Measurements from ENCODE around the gene MEST.
"Not testable (repeated sequence)": the region's sequence is repeated elsewhere in the genome, so short reads cannot be mapped to it uniquely, and the experiment has no call there.

The MEST gene

DNA sequence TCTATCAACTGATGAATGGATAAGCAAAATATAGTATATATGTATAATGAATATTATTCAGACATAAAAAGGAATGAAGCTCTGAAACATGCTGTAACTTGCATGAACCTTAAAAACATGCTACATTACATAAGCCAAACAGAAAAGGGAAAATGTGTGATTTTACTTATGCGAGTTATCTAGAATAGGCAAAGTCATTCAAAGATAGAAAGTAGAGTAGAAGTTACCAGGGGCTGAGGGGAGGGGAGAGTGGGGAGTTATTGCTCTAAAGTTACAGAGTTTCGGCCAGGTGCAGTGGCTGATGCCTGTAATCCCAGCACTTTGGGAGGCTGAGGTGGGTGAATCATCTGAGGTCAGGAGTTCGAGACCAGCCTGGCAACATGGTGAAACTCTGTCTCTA, 40.5 kb upstream of the MEST start:
- ATAC-seq = not testable (repeated sequence)

- TF ChIP-seq ZFP3 (CRISPR knock-in tag; IDR thresholded peaks at IDR 0.05) = no peak
- TF ChIP-seq ARNTL (CRISPR knock-in tag; IDR thresholded peaks at IDR 0.05; ENCODE audit: borderline replicate concordance, low read depth) = no peak
- TF ChIP-seq OSR1 (CRISPR knock-in tag; IDR thresholded peaks at IDR 0.05) = no peak
- no peak for TF ChIP-seq ZNF70 (CRISPR knock-in tag; IDR thresholded peaks at IDR 0.05)
- no peak for TF ChIP-seq ZNF8 (CRISPR knock-in tag; IDR thresholded peaks at IDR 0.05)
- no peak for TF ChIP-seq TCF4 (CRISPR knock-in tag; IDR thresholded peaks at IDR 0.05; ENCODE audit: borderline replicate concordance)
- no peak for TF ChIP-seq PPARA (CRISPR knock-in tag; IDR thresholded peaks at IDR 0.05; ENCODE audit: borderline replicate concordance)
- no peak for TF ChIP-seq RARB (CRISPR knock-in tag; IDR thresholded peaks at IDR 0.05)
- no peak for ATAC-seq
Measured at GRCh38 chr7:130452951-130453350, 38.9 kb upstream of the MEST start.

DNA sequence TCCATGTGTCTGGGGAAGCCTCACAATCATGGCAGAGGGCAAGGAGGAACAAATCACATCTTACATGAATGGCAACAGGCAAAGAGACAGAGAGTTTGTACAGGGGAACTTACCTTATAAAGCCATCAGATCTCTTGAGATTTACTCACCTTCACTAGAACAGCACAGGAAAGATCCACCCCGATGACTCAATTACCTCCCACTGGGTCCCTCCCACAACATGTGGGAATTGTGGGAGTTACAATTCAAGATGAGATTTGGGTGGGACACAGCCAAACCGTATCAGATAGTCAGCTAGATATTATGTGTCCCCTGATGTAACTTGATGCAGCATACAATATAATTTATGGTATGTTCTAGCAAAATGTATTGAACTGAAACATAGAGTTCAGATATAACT, 36.9 kb upstream of the MEST start:
- TF ChIP-seq ARNTL (CRISPR knock-in tag; IDR thresholded peaks at IDR 0.05; ENCODE audit: borderline replicate concordance, low read depth) = no peak
- no peak for TF ChIP-seq ZFP3 (CRISPR knock-in tag; IDR thresholded peaks at IDR 0.05)
- TF ChIP-seq CREB5 (CRISPR knock-in tag; IDR thresholded peaks at IDR 0.05; ENCODE audit: low read depth) = no peak
- TF ChIP-seq ZNF70 (CRISPR knock-in tag; IDR thresholded peaks at IDR 0.05) = no peak
- ATAC-seq = no peak

GRCh38 chr7:130458257-130458656, 33.6 kb upstream of the MEST start:
- no peak for ATAC-seq
- TF ChIP-seq RARB (CRISPR knock-in tag; IDR thresholded peaks at IDR 0.05) (no peak), PPARA (CRISPR knock-in tag; IDR thresholded peaks at IDR 0.05; ENCODE audit: borderline replicate concordance) (no peak), TOX (CRISPR knock-in tag; IDR thresholded peaks at IDR 0.05; ENCODE audit: borderline replicate concordance) (no peak), GLIS3 (CRISPR knock-in tag; IDR thresholded peaks at IDR 0.05) (no peak), CSDC2 (CRISPR knock-in tag; IDR thresholded peaks at IDR 0.05) (no peak), ZNF70 (CRISPR knock-in tag; IDR thresholded peaks at IDR 0.05) (no peak), ZC3H10 (CRISPR knock-in tag; IDR thresholded peaks at IDR 0.05) (no peak), TCF4 (CRISPR knock-in tag; IDR thresholded peaks at IDR 0.05; ENCODE audit: borderline replicate concordance) (no peak), ZNF8 (CRISPR knock-in tag; IDR thresholded peaks at IDR 0.05) (no peak), ARNTL (CRISPR knock-in tag; IDR thresholded peaks at IDR 0.05; ENCODE audit: borderline replicate concordance, low read depth) (no peak), CREB5 (CRISPR knock-in tag; IDR thresholded peaks at IDR 0.05; ENCODE audit: low read depth) (no peak), ZFP3 (CRISPR knock-in tag; IDR thresholded peaks at IDR 0.05) (no peak), BACH2 (CRISPR knock-in tag; IDR thresholded peaks at IDR 0.05; ENCODE audit: borderline replicate concordance) (no peak), SNAI2 (CRISPR knock-in tag; IDR thresholded peaks at IDR 0.05) (no peak), POU6F1 (CRISPR knock-in tag; IDR thresholded peaks at IDR 0.05; ENCODE audit: borderline replicate concordance, low read depth) (no peak), TSHZ2 (CRISPR knock-in tag; IDR thresholded peaks at IDR 0.05) (no peak), ZNF565 (CRISPR knock-in tag; conservative IDR thresholded peaks at IDR 0.05; ENCODE audit: low read depth) (no peak), ZFP30 (CRISPR knock-in tag; IDR thresholded peaks at IDR 0.05) (no peak)
- TF ChIP-seq, protein P1, sequence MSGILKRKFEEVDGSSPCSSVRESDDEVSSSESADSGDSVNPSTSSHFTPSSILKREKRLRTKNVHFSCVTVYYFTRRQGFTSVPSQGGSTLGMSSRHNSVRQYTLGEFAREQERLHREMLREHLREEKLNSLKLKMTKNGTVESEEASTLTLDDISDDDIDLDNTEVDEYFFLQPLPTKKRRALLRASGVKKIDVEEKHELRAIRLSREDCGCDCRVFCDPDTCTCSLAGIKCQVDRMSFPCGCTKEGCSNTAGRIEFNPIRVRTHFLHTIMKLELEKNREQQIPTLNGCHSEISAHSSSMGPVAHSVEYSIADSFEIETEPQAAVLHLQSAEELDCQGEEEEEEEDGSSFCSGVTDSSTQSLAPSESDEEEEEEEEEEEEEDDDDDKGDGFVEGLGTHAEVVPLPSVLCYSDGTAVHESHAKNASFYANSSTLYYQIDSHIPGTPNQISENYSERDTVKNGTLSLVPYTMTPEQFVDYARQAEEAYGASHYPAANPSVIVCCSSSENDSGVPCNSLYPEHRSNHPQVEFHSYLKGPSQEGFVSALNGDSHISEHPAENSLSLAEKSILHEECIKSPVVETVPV (CRISPR knock-in tag; IDR thresholded peaks at IDR 0.05) = no peak
- TF ChIP-seq, protein P2, sequence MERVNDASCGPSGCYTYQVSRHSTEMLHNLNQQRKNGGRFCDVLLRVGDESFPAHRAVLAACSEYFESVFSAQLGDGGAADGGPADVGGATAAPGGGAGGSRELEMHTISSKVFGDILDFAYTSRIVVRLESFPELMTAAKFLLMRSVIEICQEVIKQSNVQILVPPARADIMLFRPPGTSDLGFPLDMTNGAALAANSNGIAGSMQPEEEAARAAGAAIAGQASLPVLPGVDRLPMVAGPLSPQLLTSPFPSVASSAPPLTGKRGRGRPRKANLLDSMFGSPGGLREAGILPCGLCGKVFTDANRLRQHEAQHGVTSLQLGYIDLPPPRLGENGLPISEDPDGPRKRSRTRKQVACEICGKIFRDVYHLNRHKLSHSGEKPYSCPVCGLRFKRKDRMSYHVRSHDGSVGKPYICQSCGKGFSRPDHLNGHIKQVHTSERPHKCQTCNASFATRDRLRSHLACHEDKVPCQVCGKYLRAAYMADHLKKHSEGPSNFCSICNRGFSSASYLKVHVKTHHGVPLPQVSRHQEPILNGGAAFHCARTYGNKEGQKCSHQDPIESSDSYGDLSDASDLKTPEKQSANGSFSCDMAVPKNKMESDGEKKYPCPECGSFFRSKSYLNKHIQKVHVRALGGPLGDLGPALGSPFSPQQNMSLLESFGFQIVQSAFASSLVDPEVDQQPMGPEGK (CRISPR knock-in tag; IDR thresholded peaks at IDR 0.05; ENCODE audit: borderline replicate concordance) = no peak

Data from SK-N-SH treated with all-trans-retinoic acid at 6 μM for 48 hours (cell line).